Measurements from ENCODE around the gene TMOD2.

Gene TMOD2

DNA sequence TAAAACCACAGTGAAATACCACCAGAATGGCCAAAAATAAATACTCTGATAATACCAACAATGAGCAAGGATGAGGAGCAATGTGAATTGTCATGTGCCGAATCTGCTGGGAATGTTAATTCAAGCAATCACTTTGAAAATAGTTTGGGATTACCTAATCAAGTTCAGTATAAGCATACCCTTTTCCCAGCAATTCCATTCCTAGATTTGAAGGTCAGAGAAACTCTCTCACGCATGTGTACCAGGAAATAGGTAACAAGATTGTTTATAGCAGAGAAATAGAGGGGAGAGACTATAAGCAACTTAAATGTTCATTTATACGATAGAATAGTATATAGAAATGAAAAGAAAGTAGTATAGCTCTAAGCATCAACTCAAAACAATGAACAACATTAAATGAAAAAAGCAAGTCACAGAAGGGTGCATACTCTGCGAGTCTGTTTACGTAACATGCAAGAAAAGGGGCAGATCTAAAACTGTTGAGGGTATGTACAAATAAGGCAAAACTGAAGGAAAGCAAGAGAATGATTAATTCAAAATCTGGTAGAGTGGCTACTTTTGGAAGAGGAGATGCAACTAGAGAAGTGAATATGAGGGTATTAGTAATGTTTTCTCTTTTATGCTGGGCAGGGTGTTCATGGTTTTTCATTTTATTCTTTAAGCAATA is 105.5 kb downstream of the TMOD2 start:
- DNase-seq (ENCODE audit: low read depth) = no peak

DNA sequence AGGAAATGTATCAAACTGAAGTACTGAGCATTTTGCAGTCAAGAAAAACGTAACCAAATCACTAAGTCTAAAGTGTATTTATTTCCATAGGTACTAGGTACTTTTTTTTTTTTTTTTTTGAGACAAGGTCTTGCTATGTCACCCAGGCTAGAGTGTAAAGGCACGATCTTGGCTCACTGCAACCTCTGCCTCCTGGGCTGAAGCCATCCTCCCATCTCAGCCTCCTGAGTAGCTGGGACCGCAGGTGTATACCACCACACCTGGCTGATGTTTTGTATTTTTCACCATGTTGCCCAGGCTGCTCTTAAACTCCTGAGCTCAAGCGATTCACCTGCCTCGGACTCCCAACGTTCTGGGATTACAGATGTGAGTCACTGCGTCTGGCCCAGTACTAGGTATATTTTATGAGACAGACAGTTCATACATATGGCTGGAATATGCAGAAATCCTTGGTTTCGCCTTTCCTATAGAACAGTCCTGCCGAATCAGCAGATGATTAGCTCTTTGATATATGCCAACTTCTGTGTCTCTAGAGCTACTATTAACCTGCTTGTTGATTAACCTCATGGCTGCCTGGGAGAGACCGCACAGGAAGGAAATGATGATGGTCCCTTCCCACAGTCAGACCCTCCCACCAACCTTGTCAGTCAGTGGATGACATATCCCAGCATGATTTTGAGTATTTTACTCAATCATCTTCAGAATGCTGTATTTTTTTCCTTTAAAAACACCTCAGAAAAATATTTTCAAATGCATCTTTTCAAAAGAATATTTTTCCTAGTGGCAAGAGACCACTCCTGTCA is 110.4 kb downstream of the TMOD2 start:
- DNase-seq (ENCODE audit: low read depth) = peak; percentile 38

DNA sequence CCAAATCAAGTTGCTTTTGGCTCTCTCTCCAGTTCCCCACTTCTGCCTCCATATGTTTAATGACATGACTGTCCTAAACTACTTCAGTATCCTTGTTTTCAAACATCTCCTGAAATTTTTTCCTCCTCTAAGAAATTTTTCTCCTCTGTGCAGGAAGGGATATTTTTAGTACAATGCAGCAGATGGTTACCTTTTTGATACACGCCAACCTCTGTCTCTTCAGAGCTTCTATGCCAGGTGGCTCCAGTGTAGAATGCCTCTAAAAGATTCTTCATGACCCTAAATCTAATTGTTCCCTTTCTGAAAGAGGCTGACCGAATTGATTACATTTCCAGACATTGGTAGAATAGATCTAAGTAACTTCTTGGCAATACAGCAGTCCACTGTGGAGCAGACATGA is 111.7 kb downstream of the TMOD2 start:
- DNase-seq (ENCODE audit: low read depth) = no peak

DNA sequence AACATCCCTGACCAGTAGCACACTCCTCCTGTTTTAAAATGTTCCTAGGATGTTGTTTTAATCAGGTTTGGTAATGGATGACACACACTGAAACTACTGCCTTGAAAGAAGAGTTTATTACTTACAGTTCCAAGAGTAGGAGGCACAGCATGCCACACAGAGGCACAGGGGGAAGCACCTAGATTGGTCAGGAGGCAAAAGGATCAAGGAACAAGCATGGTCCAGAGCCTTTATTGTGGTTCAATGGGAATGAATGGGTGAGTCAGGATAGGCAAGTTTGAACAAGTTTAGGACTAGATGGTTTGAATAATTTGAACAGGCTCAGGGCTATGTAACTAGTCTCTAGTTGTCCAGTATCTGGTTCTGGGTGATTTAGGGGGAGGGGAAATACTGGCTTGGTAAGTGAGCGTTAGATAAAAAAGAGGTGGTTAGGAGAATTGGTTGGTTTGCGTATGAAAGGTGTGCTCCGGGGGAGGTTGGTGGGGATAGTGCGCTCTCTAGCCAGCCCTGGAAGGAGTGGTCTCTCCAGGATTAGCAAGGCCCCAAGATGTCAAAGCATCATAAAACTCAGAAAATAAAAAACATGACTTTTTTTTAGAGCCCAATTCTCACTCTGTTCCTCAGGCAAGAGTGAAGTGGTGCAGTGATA is 113.1 kb downstream of the TMOD2 start:
- no peak for DNase-seq (ENCODE audit: low read depth)

DNA sequence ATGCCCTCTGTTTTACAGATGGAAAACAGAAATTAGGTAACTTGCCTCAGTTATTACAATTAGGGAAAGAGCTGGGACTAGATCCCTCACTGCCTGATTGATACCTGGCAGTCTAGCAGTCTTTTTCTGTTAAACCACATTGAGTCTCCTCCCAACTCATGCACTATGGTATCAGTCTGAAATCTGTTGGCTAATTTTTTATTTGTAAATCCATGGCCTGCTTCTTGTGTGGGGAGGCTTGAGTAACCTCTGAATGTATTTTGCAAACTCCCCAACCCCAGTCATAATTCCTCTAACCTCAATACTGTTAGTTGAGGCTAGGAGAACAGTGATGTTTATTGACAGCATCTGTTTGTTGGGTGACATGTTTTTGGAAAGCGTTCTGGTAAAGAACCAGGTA is 113.9 kb downstream of the TMOD2 start:
- no peak for DNase-seq (ENCODE audit: low read depth)

Measured in activated T-cell treated with anti-CD3 and anti-CD28 coated beads for 1 hour (primary cell).